Measurements from ENCODE around the gene CATSPER4. TPM values are rescaled to one million over a fixed set of nuclear protein-coding genes. Genes with fewer than 3 reads are reported as not detected.

The CATSPER4 gene
- total RNA-seq, 4 donors from 2014 or later: not detected

GRCh38 chr1:26233903-26234643, 43.7 kb downstream of the CATSPER4 start, which contains the start of gene CEP85:
TSS of gene CEP85 (plus strand) at chr1:26234200. CDS start at chr1:26239784, 5,584 bp downstream.
- peak within 1 kb of the TSS; percentile 60 to 83 (median 64) for H3K4me3 ChIP-seq
- no peaks in the 10 kb centered on the region for H3K36me3 ChIP-seq
- H3K27ac ChIP-seq: peak within 1 kb of the TSS; percentile 81 to 92 (median 86)
- WGBS, 2 donors: 0% methylated on average over 21 to 52 of the region's 73 CpGs
- peak; percentile 94 to 95 for DNase-seq (ENCODE audit: low spot score in 2 of 2)
- TF ChIP-seq EP300 (IDR thresholded peaks at IDR 0.05): peak; percentile 59 to 86
- TF ChIP-seq POLR2A (IDR thresholded peaks at IDR 0.05): peak; percentile 80 to 92
- TF ChIP-seq, protein P1, sequence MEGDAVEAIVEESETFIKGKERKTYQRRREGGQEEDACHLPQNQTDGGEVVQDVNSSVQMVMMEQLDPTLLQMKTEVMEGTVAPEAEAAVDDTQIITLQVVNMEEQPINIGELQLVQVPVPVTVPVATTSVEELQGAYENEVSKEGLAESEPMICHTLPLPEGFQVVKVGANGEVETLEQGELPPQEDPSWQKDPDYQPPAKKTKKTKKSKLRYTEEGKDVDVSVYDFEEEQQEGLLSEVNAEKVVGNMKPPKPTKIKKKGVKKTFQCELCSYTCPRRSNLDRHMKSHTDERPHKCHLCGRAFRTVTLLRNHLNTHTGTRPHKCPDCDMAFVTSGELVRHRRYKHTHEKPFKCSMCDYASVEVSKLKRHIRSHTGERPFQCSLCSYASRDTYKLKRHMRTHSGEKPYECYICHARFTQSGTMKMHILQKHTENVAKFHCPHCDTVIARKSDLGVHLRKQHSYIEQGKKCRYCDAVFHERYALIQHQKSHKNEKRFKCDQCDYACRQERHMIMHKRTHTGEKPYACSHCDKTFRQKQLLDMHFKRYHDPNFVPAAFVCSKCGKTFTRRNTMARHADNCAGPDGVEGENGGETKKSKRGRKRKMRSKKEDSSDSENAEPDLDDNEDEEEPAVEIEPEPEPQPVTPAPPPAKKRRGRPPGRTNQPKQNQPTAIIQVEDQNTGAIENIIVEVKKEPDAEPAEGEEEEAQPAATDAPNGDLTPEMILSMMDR (IDR thresholded peaks at IDR 0.05): peak; percentile 78 to 93 (median 88)
- peaks cover 0 to 15% (median 2%) of the 10 kb centered on the region in 4 donors for H3K4me1 ChIP-seq
- no peaks in the 10 kb centered on the region for H3K9me3 ChIP-seq
- H3K27me3 ChIP-seq: no peaks in the 10 kb centered on the region

GRCh38 chr1:26234644-26235370, 44.4 kb downstream of the CATSPER4 start:
- H3K36me3 ChIP-seq: no peaks in the 10 kb centered on the region
- WGBS, 2 donors: 2 to 3% methylated on average over 29 to 30 of the region's 30 CpGs
- TF ChIP-seq EP300 (IDR thresholded peaks at IDR 0.05) (no peak), POLR2A (IDR thresholded peaks at IDR 0.05) (no peak)
- TF ChIP-seq, protein P1 (IDR thresholded peaks at IDR 0.05): no peak
- no peaks in the 10 kb centered on the region for H3K27me3 ChIP-seq
- peak overlapping the region; percentile 60 to 83 (median 64) for H3K4me3 ChIP-seq
- no peaks in the 10 kb centered on the region for H3K9me3 ChIP-seq
- DNase-seq (ENCODE audit: low spot score in 2 of 2): peak in 1 of 2 donors; percentile 12
- peak overlapping the region; percentile 81 to 92 (median 86) for H3K27ac ChIP-seq
- peaks cover 0 to 22% (median 2%) of the 10 kb centered on the region in 4 donors for H3K4me1 ChIP-seq

GRCh38 chr1:26237230-26237966, 47.0 kb downstream of the CATSPER4 start:
- no peak overlapping the region for H3K4me3 ChIP-seq
- 70 to 72% methylated on average over 6 of the region's 6 CpGs for WGBS, 2 donors
- no peaks in the 10 kb centered on the region for H3K27me3 ChIP-seq
- TF ChIP-seq POLR2A (IDR thresholded peaks at IDR 0.05) (no peak), EP300 (IDR thresholded peaks at IDR 0.05) (no peak)
- TF ChIP-seq, protein P1 (IDR thresholded peaks at IDR 0.05): no peak
- peak overlapping the region in 2 of 4 donors; percentile 20 to 60 for H3K27ac ChIP-seq
- H3K4me1 ChIP-seq: peaks cover 0 to 25% (median 2%) of the 10 kb centered on the region in 4 donors
- H3K36me3 ChIP-seq: no peaks in the 10 kb centered on the region
- H3K9me3 ChIP-seq: no peaks in the 10 kb centered on the region
- DNase-seq (ENCODE audit: low spot score in 2 of 2): no peak

- Histone ChIP-seq H3K27me3 (no peaks in the 10 kb centered on the region), H3K4me3 (no peak overlapping the region), H3K4me1 (peaks cover 0 to 20% (median 2%) of the 10 kb centered on the region in 4 donors), H3K36me3 (peaks cover 0 to 10% (median under 1%) of the 10 kb centered on the region in 3 donors), H3K9me3 (no peaks in the 10 kb centered on the region), H3K27ac (peak overlapping the region in 2 of 4 donors; percentile 44 to 60)
- 41 to 45% methylated on average over 4 of the region's 4 CpGs for WGBS, 2 donors
- TF ChIP-seq EP300 (IDR thresholded peaks at IDR 0.05) (no peak), POLR2A (IDR thresholded peaks at IDR 0.05) (no peak)
- TF ChIP-seq, protein P1 (IDR thresholded peaks at IDR 0.05): no peak
- DNase-seq (ENCODE audit: low spot score in 2 of 2): no peak
Observed at GRCh38 chr1:26239936-26240335, 49.5 kb downstream of the CATSPER4 start.

Other genes with a start within 250 kb of the CATSPER4 start
- 10 to 100 TPM in 1 of 4 donors, 1 to 10 TPM in 3; 6.3 to 19.2 (median 9.3) TPM for gene PAFAH2, start 192.5 kb upstream of the CATSPER4 start, total RNA-seq
- 10 to 100 TPM; 30.6 to 44.3 (median 34.6) TPM for gene EXTL1, start 168.8 kb upstream of the CATSPER4 start, total RNA-seq
- gene SLC30A2, start 144.5 kb upstream of the CATSPER4 start, total RNA-seq: not detected
- gene TRIM63, start 123.0 kb upstream of the CATSPER4 start, total RNA-seq: under 1 TPM in 2 of 4 donors, not detected in 2; 0.21 to 0.98 TPM
- 1 to 10 TPM; 5.4 to 9.0 (median 7.1) TPM for gene PDIK1L, start 78.8 kb upstream of the CATSPER4 start, total RNA-seq
- gene FAM110D, start 31.5 kb upstream of the CATSPER4 start, total RNA-seq: 10 to 100 TPM; 11.9 to 22.7 (median 14.2) TPM
- not detected for gene C1orf232, start 21.6 kb upstream of the CATSPER4 start, total RNA-seq
- gene ZNF593, start 20.7 kb upstream of the CATSPER4 start, total RNA-seq: 10 to 100 TPM; 24.9 to 46.5 (median 38.2) TPM
- gene ZNF593OS, start 18.8 kb upstream of the CATSPER4 start, total RNA-seq: not detected
- 1 to 10 TPM in 3 of 4 donors, not detected in 1; 2.6 to 5.7 (median 4.0) TPM for gene CNKSR1, start 13.1 kb upstream of the CATSPER4 start, total RNA-seq
- 10 to 100 TPM; 14.9 to 23.7 (median 20.0) TPM for gene CEP85, start 43.6 kb downstream of the CATSPER4 start, total RNA-seq
- 10 to 100 TPM; 49.6 to 97.2 (median 56.0) TPM for gene SH3BGRL3, start 89.5 kb downstream of the CATSPER4 start, total RNA-seq
- gene UBXN11, start 116.0 kb downstream of the CATSPER4 start, total RNA-seq: 10 to 100 TPM; 13.8 to 48.3 (median 19.7) TPM
- 1 to 10 TPM in 1 of 4 donors, not detected in 3; 4.8 TPM for gene CD52, start 127.4 kb downstream of the CATSPER4 start, total RNA-seq
- gene CRYBG2, start 163.5 kb downstream of the CATSPER4 start, total RNA-seq: under 1 TPM in 1 of 4 donors, not detected in 3; under 0.01 TPM
- gene ZNF683, start 182.1 kb downstream of the CATSPER4 start, total RNA-seq: not detected
- gene LIN28A, start 220.2 kb downstream of the CATSPER4 start, total RNA-seq: not detected
- gene DHDDS, start 241.7 kb downstream of the CATSPER4 start, total RNA-seq: 10 to 100 TPM; 24.7 to 45.4 (median 32.8) TPM